ENCODE measurements around the gene AXIN1. TPM values are rescaled to one million over a fixed set of nuclear protein-coding genes. Genes with fewer than 3 reads are reported as not detected.
A peak's percentile ranks its signal among the peaks of the same experiment; 100 is the strongest.

AXIN1 gene
- total RNA-seq, 2 donors from 2014 or later, result 32.8 to 38.4 TPM

- intact Hi-C loops (cut with DNase I, micrococcal nuclease), result no loop called here
- DNase-seq (no peak), ATAC-seq (no peak)
Measured at GRCh38 chr16:290681-291405, 61.7 kb downstream of the AXIN1 start.

- no peak for ATAC-seq
- intact Hi-C loops (cut with DNase I, micrococcal nuclease), result no loop called here
Measured at GRCh38 chr16:290015-290680, 62.4 kb downstream of the AXIN1 start.

DNA sequence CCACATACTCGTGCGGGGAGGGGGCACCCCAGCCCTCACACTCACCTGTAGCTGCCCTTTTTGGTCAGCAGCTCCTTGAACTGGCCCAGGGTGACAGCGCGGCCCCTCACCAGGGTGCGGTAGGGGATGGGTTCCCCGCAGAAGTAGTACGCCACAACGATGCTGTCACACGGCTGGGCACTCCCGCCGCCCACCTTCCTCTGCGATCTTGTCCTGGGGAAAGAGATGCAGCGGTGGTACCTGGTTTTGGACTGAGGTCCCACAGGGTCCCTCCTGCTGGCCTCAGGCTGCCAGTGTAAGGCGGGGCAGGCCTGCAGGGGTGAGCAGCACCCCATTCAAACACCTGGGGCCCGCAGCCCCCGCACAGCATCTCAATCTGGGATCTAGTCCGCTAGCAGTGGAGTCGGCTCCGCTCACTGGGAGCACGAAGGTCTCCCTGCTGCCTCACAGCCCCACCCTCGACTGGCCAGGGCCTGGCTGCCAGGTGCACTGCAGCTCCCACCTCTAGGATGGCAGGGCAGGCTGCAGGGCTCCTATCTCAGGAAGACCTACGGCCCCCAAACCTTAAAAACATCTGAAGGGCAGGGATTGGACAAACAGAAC lies 63.0 kb downstream of the AXIN1 start:
- ATAC-seq, result no peak
- intact Hi-C loops (cut with DNase I, micrococcal nuclease), result no loop called here
- DNase-seq, result no peak

More at GRCh38 chr16:290015-290680, 62.4 kb downstream of the AXIN1 start:
- no peak for DNase-seq

DNA sequence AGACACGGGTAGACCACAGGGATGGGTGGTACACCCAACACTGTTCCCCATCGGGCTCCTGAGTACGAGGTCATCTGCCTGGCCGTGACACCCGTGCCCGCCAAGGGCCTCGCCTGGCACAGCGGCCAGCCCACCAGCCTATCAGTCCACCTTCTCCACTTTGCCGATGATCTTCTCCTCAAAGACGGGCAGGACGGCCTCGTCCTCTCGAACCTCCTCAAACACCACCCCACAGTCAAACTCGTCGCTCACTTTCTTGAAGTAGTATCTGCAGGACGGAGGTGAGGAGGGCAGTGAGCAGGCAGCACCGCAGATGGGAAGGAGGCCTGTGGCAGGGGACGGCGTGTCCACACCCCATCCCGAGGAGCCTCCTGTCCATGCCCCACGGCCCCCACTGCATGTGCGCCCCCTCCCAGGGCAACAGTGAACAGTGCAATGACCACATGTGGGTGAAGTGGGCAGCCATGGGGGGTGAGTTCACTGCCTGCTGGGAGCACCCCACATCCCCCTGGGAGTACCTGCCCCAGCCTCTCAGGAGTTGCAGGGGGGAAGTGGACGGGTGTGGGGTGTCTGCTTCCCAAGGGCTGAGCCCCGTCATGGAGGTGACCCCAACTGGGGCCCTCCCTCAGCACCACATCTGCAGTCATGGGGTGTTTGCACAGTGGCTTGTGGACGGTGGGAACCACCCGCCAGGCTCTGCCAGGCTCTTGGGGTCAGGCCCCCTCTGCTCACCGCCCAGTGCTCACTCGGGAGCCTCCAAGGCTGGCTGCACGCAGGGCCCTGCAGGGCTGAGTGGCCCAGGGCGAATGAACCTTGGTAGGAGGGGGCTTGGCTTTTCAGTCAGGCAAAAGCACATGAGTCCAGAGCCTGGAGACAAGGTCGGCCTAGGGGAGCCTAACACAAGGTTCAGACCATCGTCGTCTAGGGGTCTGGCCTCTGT lies 64.3 kb downstream of the AXIN1 start:
- no peak for DNase-seq
- ATAC-seq, result no peak
- intact Hi-C loops (cut with DNase I, micrococcal nuclease), result no loop called here

DNA sequence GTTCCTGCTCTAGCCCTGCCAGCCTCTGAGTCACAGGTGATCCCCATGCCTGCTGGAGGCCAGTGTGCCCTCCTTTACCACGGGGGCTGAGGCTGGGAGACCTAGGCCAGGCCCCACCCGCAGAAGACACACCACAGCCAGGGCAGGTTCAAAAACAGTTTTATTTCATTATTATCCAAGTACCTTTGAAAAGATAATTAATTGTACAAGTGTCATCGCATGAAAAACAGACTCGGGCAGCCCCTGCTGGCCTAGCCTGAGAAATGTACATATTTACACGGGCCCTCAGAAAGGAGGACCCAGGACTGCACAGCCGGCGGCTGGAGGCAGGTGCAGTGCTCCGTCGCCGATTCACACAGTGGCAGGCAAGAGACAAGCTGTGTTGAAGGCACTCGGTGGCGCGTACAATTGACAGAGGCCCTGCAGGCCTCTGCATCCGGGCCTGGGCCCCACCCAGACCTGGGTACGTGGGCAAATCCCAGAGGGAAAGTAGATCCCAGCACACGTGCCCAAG lies 65.2 kb downstream of the AXIN1 start:
- ATAC-seq, result no peak
- intact Hi-C loops (cut with DNase I, micrococcal nuclease), result no loop called here
- DNase-seq, result no peak

DNA sequence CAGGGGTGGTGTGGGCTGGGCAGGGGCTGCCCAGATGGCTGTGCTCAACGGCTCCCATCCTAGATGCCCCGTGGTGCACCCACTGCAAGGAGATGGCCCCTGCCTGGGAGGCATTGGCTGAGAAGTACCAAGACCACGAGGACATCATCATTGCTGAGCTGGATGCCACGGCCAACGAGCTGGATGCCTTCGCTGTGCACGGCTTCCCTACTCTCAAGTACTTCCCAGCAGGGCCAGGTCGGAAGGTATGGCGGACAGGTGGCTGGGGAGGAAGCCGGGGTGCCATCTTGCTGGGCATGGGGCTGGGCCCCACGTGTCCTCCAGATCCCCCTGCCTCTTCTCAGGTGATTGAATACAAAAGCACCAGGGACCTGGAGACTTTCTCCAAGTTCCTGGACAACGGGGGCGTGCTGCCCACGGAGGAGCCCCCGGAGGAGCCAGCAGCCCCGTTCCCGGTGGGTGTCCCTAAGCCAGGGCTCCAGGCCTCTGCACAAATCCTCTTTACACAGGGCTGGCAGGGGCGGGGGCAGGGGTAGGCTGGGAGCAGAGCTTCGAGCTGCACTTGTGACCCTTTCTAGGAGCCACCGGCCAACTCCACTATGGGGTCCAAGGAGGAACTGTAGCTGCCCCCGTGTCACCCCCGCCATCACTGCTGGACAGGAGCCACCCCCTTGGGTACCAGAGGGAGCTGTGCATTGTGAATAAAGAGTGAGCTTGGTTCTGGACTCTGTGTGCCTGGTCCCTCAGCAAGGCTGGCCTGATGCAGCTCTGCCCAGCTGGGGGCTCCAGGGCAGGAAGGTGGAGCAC lies 65.8 kb downstream of the AXIN1 start:
- intact Hi-C loops (cut with DNase I, micrococcal nuclease), result no loop called here
- ATAC-seq (no peak), DNase-seq (no peak)

DNA sequence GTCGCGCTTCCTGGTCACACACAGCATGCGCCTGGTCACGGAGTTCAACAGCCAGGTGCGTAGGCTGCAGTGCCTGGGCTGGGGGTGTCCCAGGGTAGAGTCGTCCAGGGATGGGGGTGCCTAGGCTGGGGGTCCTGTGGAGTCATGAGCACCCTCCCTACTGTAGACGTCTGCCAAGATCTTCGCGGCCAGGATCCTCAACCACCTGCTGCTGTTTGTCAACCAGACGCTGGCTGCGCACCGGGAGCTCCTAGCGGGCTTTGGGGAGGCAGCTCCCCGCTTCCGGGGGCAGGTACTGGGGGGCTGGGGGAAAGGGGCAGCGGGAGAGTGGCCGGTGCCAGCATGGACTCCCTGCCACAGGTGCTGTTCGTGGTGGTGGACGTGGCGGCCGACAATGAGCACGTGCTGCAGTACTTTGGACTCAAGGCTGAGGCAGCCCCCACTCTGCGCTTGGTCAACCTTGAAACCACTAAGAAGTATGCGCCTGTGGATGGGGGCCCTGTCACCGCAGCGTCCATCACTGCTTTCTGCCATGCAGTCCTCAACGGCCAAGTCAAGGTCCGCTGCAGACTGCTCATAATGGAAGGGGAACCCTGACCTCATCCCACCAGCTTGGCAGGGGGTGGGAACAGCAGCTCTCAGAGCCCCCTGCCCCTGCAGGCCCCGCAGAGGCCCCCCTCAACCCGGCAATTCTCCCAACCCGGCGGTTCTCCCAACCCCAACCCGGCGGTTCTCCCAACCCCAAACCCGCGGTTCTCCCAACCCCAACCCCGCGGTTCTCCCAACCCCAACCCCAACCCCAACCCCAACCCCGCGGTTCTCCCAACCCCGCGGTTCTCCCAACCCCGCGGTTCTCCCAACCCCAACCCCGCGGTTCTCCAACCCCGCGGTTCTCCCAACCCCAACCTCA lies 67.1 kb downstream of the AXIN1 start:
- intact Hi-C loops (cut with DNase I, micrococcal nuclease), result no loop called here
- no peak for DNase-seq
- ATAC-seq, result no peak

DNA sequence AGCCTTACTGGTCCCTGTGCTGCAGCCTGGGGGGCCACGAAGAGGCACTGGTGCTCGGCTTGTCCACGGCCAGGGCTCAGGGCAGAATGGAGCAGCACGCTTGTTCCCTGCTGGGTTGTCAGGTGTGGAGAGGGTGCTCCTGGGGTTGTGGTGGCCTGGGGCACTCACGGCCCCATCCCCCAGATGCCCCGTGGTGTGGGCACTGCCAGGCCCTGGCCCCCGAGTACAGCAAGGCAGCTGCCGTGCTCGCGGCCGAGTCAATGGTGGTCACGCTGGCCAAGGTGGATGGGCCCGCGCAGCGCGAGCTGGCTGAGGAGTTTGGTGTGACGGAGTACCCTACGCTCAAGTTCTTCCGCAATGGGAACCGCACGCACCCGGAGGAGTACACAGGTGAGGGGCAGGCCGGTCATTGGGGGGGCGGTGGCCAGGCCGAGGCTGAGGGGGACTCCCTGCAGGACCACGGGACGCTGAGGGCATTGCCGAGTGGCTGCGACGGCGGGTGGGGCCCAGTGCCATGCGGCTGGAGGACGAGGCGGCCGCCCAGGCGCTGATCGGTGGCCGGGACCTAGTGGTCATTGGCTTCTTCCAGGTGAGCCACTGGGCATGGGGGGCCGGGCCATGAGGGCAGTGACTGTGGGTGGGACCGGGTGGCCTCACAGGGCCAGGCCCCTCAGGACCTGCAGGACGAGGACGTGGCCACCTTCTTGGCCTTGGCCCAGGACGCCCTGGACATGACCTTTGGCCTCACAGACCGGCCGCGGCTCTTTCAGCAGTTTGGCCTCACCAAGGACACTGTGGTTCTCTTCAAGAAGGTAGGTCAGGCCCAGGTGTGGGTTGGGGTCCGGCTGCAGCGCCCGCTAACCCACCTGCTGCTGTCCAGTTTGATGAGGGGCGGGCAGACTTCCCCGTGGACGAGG lies 68.1 kb downstream of the AXIN1 start:
- intact Hi-C loops (cut with DNase I, micrococcal nuclease), result no loop called here

GRCh38 chr16:283033-283805 lies 69.3 kb downstream of the AXIN1 start, which contains the start of gene PDIA2:
PDIA2 (plus strand) TSS chr16:283164; CDS start chr16:283170, 6 bp downstream.
- peak; percentile 23 for ATAC-seq
- intact Hi-C loops (cut with DNase I, micrococcal nuclease), result no loop called here
- DNase-seq, result no peak

More for the DNA sequence above, 68.1 kb downstream of the AXIN1 start:
- ATAC-seq (no peak), DNase-seq (no peak)

- no peak for ATAC-seq
- intact Hi-C loops (cut with DNase I, micrococcal nuclease), result no loop called here
- DNase-seq, result no peak
Measured at GRCh38 chr16:282491-282890, 70.0 kb downstream of the AXIN1 start.

DNA sequence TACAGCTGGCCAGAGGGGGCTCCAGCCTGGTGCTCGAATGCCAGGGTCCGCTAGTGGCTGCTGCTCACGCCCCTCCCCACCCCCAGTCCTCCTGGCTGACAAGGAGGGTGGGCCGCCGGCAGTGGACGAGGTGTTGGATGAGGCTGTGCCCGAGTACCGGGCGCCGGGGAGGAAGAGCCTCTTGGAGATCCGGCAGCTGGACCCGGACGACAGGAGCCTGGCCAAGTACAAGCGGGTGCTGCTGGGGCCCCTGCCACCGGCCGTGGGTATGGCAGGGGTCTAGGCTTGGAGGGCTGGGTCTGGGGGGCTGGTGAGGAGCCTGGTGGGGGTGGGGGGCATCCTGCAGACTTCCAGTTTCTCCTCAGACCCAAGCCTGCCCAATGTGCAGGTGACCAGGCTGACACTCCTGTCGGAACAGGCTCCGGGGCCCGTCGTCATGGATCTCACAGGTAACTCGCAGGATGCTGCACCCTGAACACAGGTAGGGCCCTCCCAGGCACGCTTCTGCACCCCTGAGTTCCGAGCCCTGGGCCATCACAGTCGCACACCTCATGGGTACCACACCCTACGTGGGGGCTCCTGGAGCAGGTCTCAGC lies 70.8 kb downstream of the AXIN1 start:
- ATAC-seq (no peak), DNase-seq (no peak)
- intact Hi-C loops (cut with DNase I, micrococcal nuclease), result no loop called here

DNA sequence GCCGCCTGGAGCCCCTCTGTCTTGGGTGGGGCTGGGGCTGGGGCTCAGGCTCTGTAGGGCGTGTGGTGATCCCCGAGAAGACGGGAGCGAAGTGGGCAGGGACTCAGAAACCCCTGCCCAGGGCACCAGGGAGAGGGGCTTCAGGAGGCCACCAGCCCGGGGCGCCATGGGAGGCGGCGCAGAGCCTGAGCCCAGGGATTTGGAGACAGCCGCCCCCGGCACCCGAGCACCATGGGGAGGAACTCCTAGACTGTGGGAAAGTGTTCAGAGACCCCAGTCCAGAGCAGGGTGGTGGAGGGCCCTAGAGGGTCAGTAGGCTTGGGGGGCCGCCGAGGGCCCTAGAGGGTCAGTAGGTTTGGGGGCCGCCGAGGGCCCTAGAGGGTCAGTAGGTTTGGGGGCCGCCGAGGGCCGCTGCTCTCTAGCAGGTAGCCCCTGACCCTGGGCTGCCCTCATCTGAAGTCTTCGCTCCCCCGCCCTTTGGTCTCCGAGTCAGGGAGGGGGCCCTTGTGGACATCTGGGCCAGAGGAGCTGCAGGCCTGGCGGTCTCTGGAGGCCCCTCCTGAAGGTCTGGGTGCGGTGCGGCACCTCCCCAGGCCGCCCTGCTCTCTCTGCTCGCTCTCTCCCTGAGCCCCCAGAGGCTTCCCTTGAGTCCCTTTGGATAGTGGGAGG lies 71.4 kb downstream of the AXIN1 start:
- no peak for DNase-seq
- intact Hi-C loops (cut with DNase I, micrococcal nuclease), result no loop called here
- ATAC-seq, result no peak

DNA sequence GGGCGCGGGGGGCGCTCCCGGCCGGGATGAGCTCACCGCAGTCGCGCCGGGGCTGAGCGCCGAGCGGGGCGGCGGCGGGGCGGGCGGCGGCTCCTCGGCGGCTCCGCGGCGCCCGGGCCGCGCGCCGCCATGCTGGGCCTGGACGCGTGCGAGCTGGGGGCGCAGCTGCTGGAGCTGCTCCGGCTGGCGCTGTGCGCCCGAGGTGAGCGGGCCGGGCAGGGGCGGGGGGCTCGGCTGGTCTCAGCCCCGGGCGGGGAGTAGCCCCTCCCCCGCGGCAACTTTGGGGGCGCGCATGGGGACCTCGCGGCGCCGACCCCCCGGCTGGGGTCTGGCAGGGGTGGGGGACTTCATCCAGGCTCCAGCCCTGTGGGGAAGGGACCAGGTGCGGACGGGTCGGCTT lies 72.0 kb downstream of the AXIN1 start, which contains the start of gene ARHGDIG:
ARHGDIG (plus strand) TSS at position 40 of the 400 bp plus-strand sequence; CDS start at position 130, 90 bp downstream.
- intact Hi-C loops (cut with DNase I, micrococcal nuclease), result no loop called here
- DNase-seq (no peak), ATAC-seq (peak; percentile 19)

- DNase-seq (no peak), ATAC-seq (no peak)
- intact Hi-C loops (cut with DNase I, micrococcal nuclease), result no loop called here
Measured at GRCh38 chr16:280005-280460, 72.5 kb downstream of the AXIN1 start.

Measured in left colon (tissue), 2 donors.